Mammary epithelial cell (primary cell): ENCODE data around the gene OTUB2.

Source experiments
- EZH2 ChIP-seq: IDR thresholded peaks from 2 replicates; pipeline ENCODE4 v1.6.1; 2012; ENCODE audit warnings: low read length, inconsistent platforms, borderline replicate concordance
- TF ChIP-seq, protein P1 (sequence below), 2 donors: IDR thresholded peaks in 1 of 2; conservative IDR thresholded peaks in 1 of 2; 2 replicates each; pipeline ENCODE4 v1.5.1; 2011 to 2012; ENCODE audit warnings: inconsistent platforms in 2 of 2, low read length in 2 of 2, mild to moderate bottlenecking in 2 of 2, control low read depth in 1 of 2, low read depth in 1 of 2; ENCODE audit not compliant: insufficient read depth in 1 of 2; ENCODE audit errors: extremely low read depth in 1 of 2

DNA sequence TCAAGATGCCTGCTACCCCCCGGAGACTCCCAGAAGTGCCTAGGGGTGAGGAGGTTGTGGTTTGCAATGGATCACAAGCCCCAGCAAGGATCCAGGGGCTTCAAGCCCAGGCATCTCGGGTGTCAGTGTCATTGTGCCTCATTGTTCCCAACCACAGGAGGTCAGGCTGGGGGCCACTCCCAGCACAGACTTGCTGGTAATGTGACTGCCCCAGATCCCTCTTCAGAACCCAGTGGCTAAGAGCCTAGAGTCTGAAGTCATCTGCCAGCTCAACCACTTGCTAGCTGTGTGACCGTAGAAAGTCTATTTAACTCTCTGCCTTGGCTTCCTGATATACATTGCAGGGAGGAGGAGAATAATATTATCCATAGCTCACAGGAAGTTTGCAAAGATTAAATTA lies 42.1 kb upstream of the OTUB2 start:
- TF ChIP-seq, protein P1, sequence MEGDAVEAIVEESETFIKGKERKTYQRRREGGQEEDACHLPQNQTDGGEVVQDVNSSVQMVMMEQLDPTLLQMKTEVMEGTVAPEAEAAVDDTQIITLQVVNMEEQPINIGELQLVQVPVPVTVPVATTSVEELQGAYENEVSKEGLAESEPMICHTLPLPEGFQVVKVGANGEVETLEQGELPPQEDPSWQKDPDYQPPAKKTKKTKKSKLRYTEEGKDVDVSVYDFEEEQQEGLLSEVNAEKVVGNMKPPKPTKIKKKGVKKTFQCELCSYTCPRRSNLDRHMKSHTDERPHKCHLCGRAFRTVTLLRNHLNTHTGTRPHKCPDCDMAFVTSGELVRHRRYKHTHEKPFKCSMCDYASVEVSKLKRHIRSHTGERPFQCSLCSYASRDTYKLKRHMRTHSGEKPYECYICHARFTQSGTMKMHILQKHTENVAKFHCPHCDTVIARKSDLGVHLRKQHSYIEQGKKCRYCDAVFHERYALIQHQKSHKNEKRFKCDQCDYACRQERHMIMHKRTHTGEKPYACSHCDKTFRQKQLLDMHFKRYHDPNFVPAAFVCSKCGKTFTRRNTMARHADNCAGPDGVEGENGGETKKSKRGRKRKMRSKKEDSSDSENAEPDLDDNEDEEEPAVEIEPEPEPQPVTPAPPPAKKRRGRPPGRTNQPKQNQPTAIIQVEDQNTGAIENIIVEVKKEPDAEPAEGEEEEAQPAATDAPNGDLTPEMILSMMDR (conservative IDR thresholded peaks at IDR 0.05 in 1 of 2, IDR thresholded peaks at IDR 0.05 in 1 of 2; ENCODE audit: extremely low read depth in 1 of 2, insufficient read depth in 1 of 2, low read depth in 1 of 2, low read length in 2 of 2): no peak
- no peak for TF ChIP-seq EZH2
